ENCODE measurements around the gene ZSWIM8.
"Not testable (repeated sequence)": the region's sequence is repeated elsewhere in the genome, so short reads cannot be mapped to it uniquely, and the experiment has no call there.

The ZSWIM8 gene

GRCh38 chr10:73779018-73779417, 6.4 kb upstream of the ZSWIM8 start:
- H3K36me3 ChIP-seq (ENCODE audit: control insufficient read depth, insufficient read depth, low read length, severe bottlenecking) = peaks cover 16% of the 10 kb centered on the region
- peaks cover 48% of the 10 kb centered on the region for H3K4me1 ChIP-seq (ENCODE audit: control insufficient read depth, insufficient read depth, low read length)
- no peaks in the 10 kb centered on the region for H3K9me3 ChIP-seq (ENCODE audit: control insufficient read depth, low read length)
- H3K27me3 ChIP-seq (replicated peaks; ENCODE audit: control insufficient read depth, insufficient read depth, low read length) = no peaks in the 10 kb centered on the region
- no peak overlapping the region for H3K9ac ChIP-seq (ENCODE audit: low read length)
- DNase-seq (ENCODE audit: low read depth) = no peak
- H3K4me3 ChIP-seq (ENCODE audit: low read length) = no peak overlapping the region

- Histone ChIP-seq H3K9me3 (ENCODE audit: control insufficient read depth, low read length) (no peaks in the 10 kb centered on the region), H3K36me3 (ENCODE audit: control insufficient read depth, insufficient read depth, low read length, severe bottlenecking) (peaks cover 16% of the 10 kb centered on the region)
Observed at GRCh38 chr10:73779539-73780197, 5.7 kb upstream of the ZSWIM8 start.

GRCh38 chr10:73780301-73780700, 5.1 kb upstream of the ZSWIM8 start:
- Histone ChIP-seq H3K9ac (ENCODE audit: low read length) (peak overlapping the region; percentile 96), H3K4me3 (ENCODE audit: low read length) (peak overlapping the region; percentile 97), H3K9me3 (ENCODE audit: control insufficient read depth, low read length) (no peaks in the 10 kb centered on the region), H3K27me3 (replicated peaks; ENCODE audit: control insufficient read depth, insufficient read depth, low read length) (no peaks in the 10 kb centered on the region), H3K36me3 (ENCODE audit: control insufficient read depth, insufficient read depth, low read length, severe bottlenecking) (peaks cover 16% of the 10 kb centered on the region), H3K4me1 (ENCODE audit: control insufficient read depth, insufficient read depth, low read length) (peaks cover 40% of the 10 kb centered on the region)
- no peak for DNase-seq (ENCODE audit: low read depth)

More at GRCh38 chr10:73779539-73780197, 5.7 kb upstream of the ZSWIM8 start:
- Histone ChIP-seq H3K4me3 (ENCODE audit: low read length) (no peak overlapping the region), H3K4me1 (ENCODE audit: control insufficient read depth, insufficient read depth, low read length) (peaks cover 43% of the 10 kb centered on the region), H3K9ac (ENCODE audit: low read length) (no peak overlapping the region), H3K27me3 (replicated peaks; ENCODE audit: control insufficient read depth, insufficient read depth, low read length) (no peaks in the 10 kb centered on the region)
- DNase-seq (ENCODE audit: low read depth) = no peak

GRCh38 chr10:73780966-73781365, 4.4 kb upstream of the ZSWIM8 start:
- peak overlapping the region; percentile 97 for H3K4me3 ChIP-seq (ENCODE audit: low read length)
- H3K27me3 ChIP-seq (replicated peaks; ENCODE audit: control insufficient read depth, insufficient read depth, low read length) = no peaks in the 10 kb centered on the region
- no peaks in the 10 kb centered on the region for H3K9me3 ChIP-seq (ENCODE audit: control insufficient read depth, low read length)
- DNase-seq (ENCODE audit: low read depth) = peak; percentile 22
- peaks cover 34% of the 10 kb centered on the region for H3K4me1 ChIP-seq (ENCODE audit: control insufficient read depth, insufficient read depth, low read length)
- peaks cover 11% of the 10 kb centered on the region for H3K36me3 ChIP-seq (ENCODE audit: control insufficient read depth, insufficient read depth, low read length, severe bottlenecking)
- H3K9ac ChIP-seq (ENCODE audit: low read length) = peak overlapping the region; percentile 96

GRCh38 chr10:73781548-73781878, 3.9 kb upstream of the ZSWIM8 start:
- DNase-seq (ENCODE audit: low read depth) = no peak
- Histone ChIP-seq H3K4me1 (ENCODE audit: control insufficient read depth, insufficient read depth, low read length) (peaks cover 35% of the 10 kb centered on the region), H3K36me3 (ENCODE audit: control insufficient read depth, insufficient read depth, low read length, severe bottlenecking) (peaks cover 11% of the 10 kb centered on the region), H3K27me3 (replicated peaks; ENCODE audit: control insufficient read depth, insufficient read depth, low read length) (no peaks in the 10 kb centered on the region), H3K4me3 (ENCODE audit: low read length) (peak overlapping the region; percentile 97), H3K9ac (ENCODE audit: low read length) (peak overlapping the region; percentile 96), H3K9me3 (ENCODE audit: control insufficient read depth, low read length) (no peaks in the 10 kb centered on the region)

GRCh38 chr10:73781879-73782748, 3.3 kb upstream of the ZSWIM8 start, which contains the start of gene CHCHD1:
TSS of gene CHCHD1 (plus strand) at chr10:73782048. CDS start at chr10:73782076, 28 bp downstream.
- Histone ChIP-seq H3K4me3 (ENCODE audit: low read length) (peak within 1 kb of the TSS; percentile 97), H3K36me3 (ENCODE audit: control insufficient read depth, insufficient read depth, low read length, severe bottlenecking) (peaks cover 9% of the 10 kb centered on the region), H3K9me3 (ENCODE audit: control insufficient read depth, low read length) (no peaks in the 10 kb centered on the region), H3K9ac (ENCODE audit: low read length) (peak within 1 kb of the TSS; percentile 96), H3K27me3 (replicated peaks; ENCODE audit: control insufficient read depth, insufficient read depth, low read length) (no peaks in the 10 kb centered on the region), H3K4me1 (ENCODE audit: control insufficient read depth, insufficient read depth, low read length) (peaks cover 39% of the 10 kb centered on the region)
- peak; percentile 96 for DNase-seq (ENCODE audit: low read depth)

- H3K9me3 ChIP-seq (ENCODE audit: control insufficient read depth, low read length) = no peaks in the 10 kb centered on the region
- H3K9ac ChIP-seq (ENCODE audit: low read length) = peak overlapping the region; percentile 96
- H3K36me3 ChIP-seq (ENCODE audit: control insufficient read depth, insufficient read depth, low read length, severe bottlenecking) = peaks cover 9% of the 10 kb centered on the region
- peaks cover 44% of the 10 kb centered on the region for H3K4me1 ChIP-seq (ENCODE audit: control insufficient read depth, insufficient read depth, low read length)
- DNase-seq (ENCODE audit: low read depth) = no peak
- no peaks in the 10 kb centered on the region for H3K27me3 ChIP-seq (replicated peaks; ENCODE audit: control insufficient read depth, insufficient read depth, low read length)
- H3K4me3 ChIP-seq (ENCODE audit: low read length) = peak overlapping the region; percentile 97
Observed at GRCh38 chr10:73782749-73783085, 2.7 kb upstream of the ZSWIM8 start.

GRCh38 chr10:73785721-73786511, 510 bp downstream of the ZSWIM8 start:
- peak; percentile 67 for DNase-seq (ENCODE audit: low read depth)

GRCh38 chr10:73786512-73786885, 1.1 kb downstream of the ZSWIM8 start:
- no peak for DNase-seq (ENCODE audit: low read depth)
- peak overlapping the region; percentile 97 for H3K4me3 ChIP-seq (ENCODE audit: low read length)

More at GRCh38 chr10:73785721-73786511, 510 bp downstream of the ZSWIM8 start:
- peak overlapping the region; percentile 96 for H3K9ac ChIP-seq (ENCODE audit: low read length)
- H3K27me3 ChIP-seq (replicated peaks; ENCODE audit: control insufficient read depth, insufficient read depth, low read length) = no peaks in the 10 kb centered on the region
- H3K4me1 ChIP-seq (ENCODE audit: control insufficient read depth, insufficient read depth, low read length) = peaks cover 35% of the 10 kb centered on the region
- H3K9me3 ChIP-seq (ENCODE audit: control insufficient read depth, low read length) = no peaks in the 10 kb centered on the region
- H3K36me3 ChIP-seq (ENCODE audit: control insufficient read depth, insufficient read depth, low read length, severe bottlenecking) = peaks cover 19% of the 10 kb centered on the region
- peak overlapping the region; percentile 97 for H3K4me3 ChIP-seq (ENCODE audit: low read length)

GRCh38 chr10:73787031-73787800, 1.8 kb downstream of the ZSWIM8 start:
- not testable (repeated sequence) for DNase-seq (ENCODE audit: low read depth); H3K9me3 ChIP-seq (ENCODE audit: control insufficient read depth, low read length); H3K27me3 ChIP-seq (replicated peaks; ENCODE audit: control insufficient read depth, insufficient read depth, low read length)
- Histone ChIP-seq H3K4me1 (ENCODE audit: control insufficient read depth, insufficient read depth, low read length) (peaks cover 31% of the 10 kb centered on the region), H3K9ac (ENCODE audit: low read length) (peak overlapping the region; percentile 96), H3K4me3 (ENCODE audit: low read length) (peak overlapping the region; percentile 97), H3K36me3 (ENCODE audit: control insufficient read depth, insufficient read depth, low read length, severe bottlenecking) (peaks cover 32% of the 10 kb centered on the region)

More at GRCh38 chr10:73786512-73786885, 1.1 kb downstream of the ZSWIM8 start:
- Histone ChIP-seq H3K9me3 (ENCODE audit: control insufficient read depth, low read length) (no peaks in the 10 kb centered on the region), H3K27me3 (replicated peaks; ENCODE audit: control insufficient read depth, insufficient read depth, low read length) (no peaks in the 10 kb centered on the region), H3K36me3 (ENCODE audit: control insufficient read depth, insufficient read depth, low read length, severe bottlenecking) (peaks cover 25% of the 10 kb centered on the region), H3K9ac (ENCODE audit: low read length) (peak overlapping the region; percentile 96), H3K4me1 (ENCODE audit: control insufficient read depth, insufficient read depth, low read length) (peaks cover 31% of the 10 kb centered on the region)
